NOMO-1 (cell line): Measurements from ENCODE around the gene SLC2A13.
"Not testable (repeated sequence)": the region's sequence is repeated elsewhere in the genome, so short reads cannot be mapped to it uniquely, and the experiment has no call there.

Source experiments
- DNase-seq, 2 experiments: peaks; one replicate each; lab custom pipeline; 2025; ENCODE audit not compliant: unreplicated experiment in 2 of 2; lab: John Stamatoyannopoulos, UW

The SLC2A13 gene

GRCh38 chr12:39935839-39936238 is 170.0 kb downstream of the SLC2A13 start:
- peak; percentile 86 to 93 for DNase-seq

GRCh38 chr12:39935275-39935674 is 170.6 kb downstream of the SLC2A13 start:
- DNase-seq = peak in 1 of 2 experiments; percentile 49

GRCh38 chr12:39931857-39932256 is 174.0 kb downstream of the SLC2A13 start:
- DNase-seq = peak; percentile 39 to 72

- DNase-seq = no peak
Observed at GRCh38 chr12:39931231-39931630, 174.7 kb downstream of the SLC2A13 start.

DNA sequence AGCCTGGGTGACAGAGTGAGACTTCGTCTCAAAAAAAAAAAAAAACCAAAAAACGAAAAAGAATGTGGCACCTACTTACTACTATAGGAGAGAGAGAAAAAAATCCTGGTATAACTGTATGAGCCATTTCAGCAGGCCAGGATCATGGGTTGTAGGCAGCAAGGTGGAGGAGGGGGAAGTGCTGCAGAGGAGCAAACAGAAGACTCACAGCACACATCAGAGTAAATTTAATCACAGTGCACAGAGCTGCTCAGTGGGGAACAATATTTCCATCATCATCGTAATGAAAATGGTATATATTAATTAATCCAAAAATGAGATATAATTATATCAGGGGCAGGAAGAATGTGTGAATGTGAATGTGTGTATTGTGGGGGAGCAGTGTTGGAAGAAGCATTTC is 175.8 kb downstream of the SLC2A13 start:
- DNase-seq = peak in 1 of 2 experiments; percentile 1

GRCh38 chr12:39928181-39928899 is 177.5 kb downstream of the SLC2A13 start:
- DNase-seq = no peak

- peak; percentile 6 to 16 for DNase-seq
Observed at GRCh38 chr12:39923364-39923763, 182.5 kb downstream of the SLC2A13 start.

DNA sequence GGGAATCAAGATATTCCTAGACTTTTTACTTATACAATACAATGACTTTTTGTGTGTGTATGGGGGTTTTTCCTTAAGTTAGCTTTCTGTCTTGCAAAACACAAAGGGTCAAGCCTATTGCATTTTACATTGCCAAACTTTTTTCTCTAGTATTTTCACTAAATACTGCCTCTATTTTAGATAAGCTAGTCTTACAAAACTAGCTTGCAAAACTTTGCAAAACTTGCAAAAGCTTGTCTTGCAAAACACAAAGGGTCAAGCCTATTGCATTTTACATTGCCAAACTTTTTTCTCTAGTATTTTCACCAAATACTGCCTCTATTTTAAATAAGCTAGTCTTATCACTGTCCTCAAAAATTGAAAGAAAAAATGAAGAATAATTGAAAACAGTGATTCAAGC is 183.3 kb downstream of the SLC2A13 start:
- DNase-seq = peak; percentile 61 to 63

GRCh38 chr12:39920647-39921046 is 185.2 kb downstream of the SLC2A13 start:
- DNase-seq = no peak

GRCh38 chr12:39920222-39920621 is 185.7 kb downstream of the SLC2A13 start:
- DNase-seq = no peak

- DNase-seq = no peak
Observed at GRCh38 chr12:39919790-39920189, 186.1 kb downstream of the SLC2A13 start.

GRCh38 chr12:39915249-39915648 is 190.6 kb downstream of the SLC2A13 start:
- DNase-seq = no peak

GRCh38 chr12:39912211-39912980 is 193.5 kb downstream of the SLC2A13 start:
- no peak for DNase-seq

DNA sequence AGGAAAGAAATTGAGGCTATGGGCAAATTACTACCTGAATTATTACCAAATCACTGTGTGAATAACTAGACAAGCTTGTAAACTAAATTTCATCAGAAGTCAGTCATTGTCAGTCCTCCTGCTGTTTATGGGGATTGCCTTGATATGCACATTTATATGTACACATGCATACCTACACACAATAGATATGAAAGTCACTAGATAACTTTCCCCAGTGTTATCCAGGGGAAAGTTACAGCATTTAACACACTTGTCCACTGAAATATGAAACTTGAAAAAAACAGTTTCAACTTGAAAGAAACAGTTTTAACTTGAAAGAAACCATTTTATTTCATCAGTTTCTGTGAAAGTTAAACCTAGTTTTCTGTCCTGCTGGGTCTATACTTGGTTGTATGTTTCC is 199.6 kb downstream of the SLC2A13 start:
- DNase-seq = no peak

GRCh38 chr12:39905152-39905551 is 200.7 kb downstream of the SLC2A13 start:
- DNase-seq = no peak

DNA sequence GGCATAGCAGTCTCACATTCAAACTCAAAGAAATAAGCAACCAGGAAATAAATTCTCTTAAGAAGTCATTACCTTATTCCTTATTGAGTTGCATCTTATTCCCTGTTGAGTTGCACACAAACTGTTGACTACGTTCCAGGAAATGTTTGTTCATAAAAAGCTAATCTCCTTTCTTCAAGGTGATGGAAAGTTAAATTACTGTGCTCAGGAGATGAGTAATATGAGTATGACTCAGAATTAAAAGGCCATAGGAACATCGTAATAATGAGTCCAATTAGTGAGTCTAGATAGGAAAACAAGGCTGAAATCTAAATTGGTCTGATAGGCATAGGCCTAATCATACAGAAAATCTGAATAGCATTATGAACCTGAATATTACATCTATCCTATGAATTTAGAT is 203.1 kb downstream of the SLC2A13 start:
- no peak for DNase-seq

- DNase-seq = no peak
Observed at GRCh38 chr12:39897315-39897714, 208.6 kb downstream of the SLC2A13 start.

GRCh38 chr12:39893388-39893787 is 212.5 kb downstream of the SLC2A13 start:
- DNase-seq = not testable (repeated sequence)

GRCh38 chr12:39892146-39892545 is 213.7 kb downstream of the SLC2A13 start:
- DNase-seq = no peak

GRCh38 chr12:39887856-39888255 is 218.0 kb downstream of the SLC2A13 start:
- no peak for DNase-seq

DNA sequence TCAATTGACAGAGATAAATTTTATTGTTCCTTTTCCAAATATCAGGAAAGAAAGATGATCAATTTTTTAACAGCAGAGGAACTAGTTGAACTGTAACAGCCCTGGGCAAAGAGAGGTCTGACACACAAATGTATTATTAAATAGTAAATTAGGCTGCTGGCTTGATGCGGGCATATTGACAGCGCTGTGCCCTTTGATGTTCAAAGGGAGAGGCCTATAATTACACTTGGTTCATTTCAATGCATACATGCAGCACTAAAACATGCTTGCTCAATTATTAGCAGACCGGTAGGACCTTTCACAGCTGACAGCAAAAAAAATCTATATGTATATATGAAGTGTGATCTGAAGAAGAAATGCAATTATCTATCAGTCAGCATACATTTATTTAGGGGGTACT is 219.8 kb downstream of the SLC2A13 start:
- no peak for DNase-seq

DNA sequence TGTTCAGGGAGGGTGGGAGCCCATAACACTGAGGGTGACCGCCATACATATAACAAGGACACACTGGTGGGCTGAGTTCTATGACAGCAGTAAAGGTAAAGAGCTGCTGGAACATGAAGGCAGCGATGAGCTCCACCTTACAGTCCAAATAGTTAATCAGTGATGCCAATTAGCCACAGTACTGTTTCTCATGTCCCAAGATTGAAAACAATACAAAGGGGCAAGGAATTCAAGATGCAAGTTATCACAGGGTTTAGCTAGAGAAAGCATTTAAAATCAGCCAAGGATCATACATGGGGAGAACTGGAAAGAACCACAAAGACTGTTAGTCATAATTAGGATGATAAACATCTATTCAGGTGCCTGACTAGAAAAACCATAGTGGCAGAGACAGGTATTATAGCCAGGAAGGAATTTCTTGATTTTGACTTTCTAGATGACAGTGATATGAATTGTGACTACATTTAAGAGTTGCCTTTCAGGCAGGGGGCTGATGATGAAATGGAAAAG is 221.2 kb downstream of the SLC2A13 start:
- no peak for DNase-seq
